ENCODE results near the gene TLE3.
"Not testable (repeated sequence)": the region's sequence is repeated elsewhere in the genome, so short reads cannot be mapped to it uniquely, and the experiment has no call there.

The TLE3 gene

GRCh38 chr15:70116317-70116716 is 18.6 kb upstream of the TLE3 start:
- DNase-seq (ENCODE audit: low read depth, low spot score) = no peak
- no peak overlapping the region for H3K4me3 ChIP-seq (ENCODE audit: low read depth, low read length)
- in situ Hi-C loops (cut with HindIII; ENCODE audit: low sequenced_read_pairs) = no loop called here
- no peak for TF ChIP-seq CTCF (IDR thresholded peaks at IDR 0.05; ENCODE audit: low read depth, low read length)

GRCh38 chr15:70114221-70114620 is 16.5 kb upstream of the TLE3 start:
- in situ Hi-C loops (cut with HindIII; ENCODE audit: low sequenced_read_pairs) = no loop called here
- no peak overlapping the region for H3K4me3 ChIP-seq (ENCODE audit: low read depth, low read length)
- DNase-seq (ENCODE audit: low read depth, low spot score) = no peak
- TF ChIP-seq CTCF (IDR thresholded peaks at IDR 0.05; ENCODE audit: low read depth, low read length) = no peak

- DNase-seq (ENCODE audit: low read depth, low spot score) = no peak
- in situ Hi-C loops (cut with HindIII; ENCODE audit: low sequenced_read_pairs) = no loop called here
- no peak for TF ChIP-seq CTCF (IDR thresholded peaks at IDR 0.05; ENCODE audit: low read depth, low read length)
- H3K4me3 ChIP-seq (ENCODE audit: low read depth, low read length) = no peak overlapping the region
Observed at GRCh38 chr15:70113304-70113700, 15.6 kb upstream of the TLE3 start.

- H3K4me3 ChIP-seq (ENCODE audit: low read depth, low read length); in situ Hi-C loops (cut with HindIII; ENCODE audit: low sequenced_read_pairs); DNase-seq (ENCODE audit: low read depth, low spot score): not testable (repeated sequence)
Observed at GRCh38 chr15:70112572-70113303, 15.0 kb upstream of the TLE3 start.

GRCh38 chr15:70112074-70112395 is 14.3 kb upstream of the TLE3 start:
- no peak for DNase-seq (ENCODE audit: low read depth, low spot score)
- no peak for TF ChIP-seq CTCF (IDR thresholded peaks at IDR 0.05; ENCODE audit: low read depth, low read length)
- in situ Hi-C loops (cut with HindIII; ENCODE audit: low sequenced_read_pairs) = no loop called here
- H3K4me3 ChIP-seq (ENCODE audit: low read depth, low read length) = no peak overlapping the region

GRCh38 chr15:70111203-70112073 is 13.7 kb upstream of the TLE3 start:
- H3K4me3 ChIP-seq (ENCODE audit: low read depth, low read length) = no peak overlapping the region
- in situ Hi-C loops (cut with HindIII; ENCODE audit: low sequenced_read_pairs) = no loop called here
- peak; percentile 87 for DNase-seq (ENCODE audit: low read depth, low spot score)
- TF ChIP-seq CTCF (IDR thresholded peaks at IDR 0.05; ENCODE audit: low read depth, low read length) = no peak

- TF ChIP-seq CTCF (IDR thresholded peaks at IDR 0.05; ENCODE audit: low read depth, low read length) = no peak
- no peak for DNase-seq (ENCODE audit: low read depth, low spot score)
- no peak overlapping the region for H3K4me3 ChIP-seq (ENCODE audit: low read depth, low read length)
- in situ Hi-C loops (cut with HindIII; ENCODE audit: low sequenced_read_pairs) = no loop called here
Observed at GRCh38 chr15:70109978-70110377, 12.3 kb upstream of the TLE3 start.

All from astrocyte of the spinal cord (primary cell).